GM12878 (cell line): ENCODE results near the gene TSC22D4. TPM values are rescaled to one million over a fixed set of nuclear protein-coding genes. Genes with fewer than 3 reads are reported as not detected.

ENCODE experiments used
- BCL11A ChIP-seq: IDR thresholded peaks from 2 replicates; pipeline ENCODE4 v1.6.1; 2011; ENCODE audit warnings: low read depth, low read length
- CHD2 ChIP-seq: IDR thresholded peaks from 2 replicates; pipeline ENCODE4 v1.6.1; 2011; ENCODE audit warnings: low read depth, low read length, improper control_type of control experiment, borderline replicate concordance
- EED ChIP-seq: sonication (generic); IDR thresholded peaks from 2 replicates; pipeline ENCODE4 v1.6.1; 2016; ENCODE audit warnings: antibody characterized with exemption, low read depth
- HDAC6 ChIP-seq: fragments of 200-600 bp; sonication (generic); IDR thresholded peaks from one replicate; pipeline ENCODE4 v1.8.0; 2017; ENCODE audit warnings: antibody characterized with exemption; ENCODE audit not compliant: unreplicated experiment
- MAX ChIP-seq: IDR thresholded peaks from 2 replicates; pipeline ENCODE4 v1.6.1; 2012; ENCODE audit warnings: low read depth, low read length, improper control_type of control experiment
- MYB ChIP-seq: fragments of 150-350 bp; IDR thresholded peaks from 2 replicates; pipeline ENCODE4 v1.6.1; 2014; ENCODE audit warnings: mild to moderate bottlenecking, low read depth, low read length, borderline replicate concordance
- NR2C2 ChIP-seq: IDR thresholded peaks from 2 replicates; pipeline ENCODE4 v1.6.1; 2011; ENCODE audit warnings: borderline replicate concordance, low read depth; ENCODE audit not compliant: control insufficient read depth, insufficient read length
- PBX3 ChIP-seq: IDR thresholded peaks from 2 replicates; pipeline ENCODE4 v1.6.1; 2011; ENCODE audit warnings: mild to moderate bottlenecking, low read depth, low read length, moderate library complexity; ENCODE audit not compliant: insufficient replicate concordance
- SKIL ChIP-seq: fragments of 450-650 bp; IDR thresholded peaks from 2 replicates; pipeline ENCODE4 v1.6.1; 2017; ENCODE audit warnings: mild to moderate bottlenecking, low read depth, inconsistent platforms; ENCODE audit not compliant: poor library complexity, severe bottlenecking
- SRF ChIP-seq, 2 experiments: IDR thresholded peaks; 2 replicates each; pipeline ENCODE4 v1.6.1; 2011; ENCODE audit warnings: low read depth in 2 of 2, low read length in 2 of 2, mild to moderate bottlenecking in 1 of 2, moderate library complexity in 1 of 2
- SUZ12 ChIP-seq: fragments of 200-600 bp; sonication (generic); IDR thresholded peaks from one replicate; pipeline ENCODE4 v1.6.1; 2018; ENCODE audit warnings: antibody characterized with exemption, mild to moderate bottlenecking; ENCODE audit not compliant: unreplicated experiment
- TCF3 ChIP-seq: IDR thresholded peaks from 2 replicates; pipeline ENCODE4 v1.6.1; 2012; ENCODE audit warnings: low read depth, mild to moderate bottlenecking, low read length, borderline replicate concordance; ENCODE audit not compliant: insufficient read depth
- YBX1 ChIP-seq: fragments of 450-650 bp; IDR thresholded peaks from 2 replicates; pipeline ENCODE4 v1.6.1; 2016; ENCODE audit warnings: antibody characterized with exemption
- polyA plus RNA-seq, 11 experiments: library from polyadenylated mRNA; depleted of rRNA in 4 of 11; unstranded in 6 of 11; stranded (reverse) in 5 of 11; fragments of >200 nt; fragmentation: Nextera tagmentation in 4 of 11; fragmentation: Illumina TruSeq in 1 of 11; extraction: Ambion mirVana in 4 of 11; extraction: Trizol in 1 of 11; gene quantifications; 1 replicate in 1 of 11; 2 replicates in 10 of 11; pipeline versions ENCODE4 v1.2.1 to v1.2.3, GENCODE V29; 2011 to 2016; ENCODE audit warnings: inconsistent platforms in 2 of 11, missing spikeins in 2 of 11, low read depth in 1 of 11
- total RNA-seq, 4 experiments: library from RNA; depleted of rRNA in 3 of 4; stranded (reverse); fragments of >200 nt in 3 of 4; fragmentation: Illumina TruSeq in 1 of 4; extraction: Trizol in 1 of 4; gene quantifications; 2 replicates each; pipeline versions ENCODE4 v1.2.1 to v1.2.3, GENCODE V29; 2013 to 2021

The TSC22D4 gene
- total and polyA plus RNA-seq, 10 of the 15 experiments (the other 5 are each of a cell fraction or from before 2014, with no cell fraction given), result 0.50 to 65.7 (median 24.4) TPM

GRCh38 chr7:100483090-100483721 lies 4.2 kb upstream of the TSC22D4 start (continued):
- TF ChIP-seq NR2C2, result peak; percentile 35
- no peak for TF ChIP-seq MAX
- TF ChIP-seq SUZ12, result no peak
- no peak for TF ChIP-seq PBX3
- no peak for TF ChIP-seq CHD2
- no peak for TF ChIP-seq HDAC6
- TF ChIP-seq YBX1, result no peak
- no peak for TF ChIP-seq EED
- no peak for TF ChIP-seq MYB
- no peak for TF ChIP-seq SKIL
- TF ChIP-seq BCL11A, result no peak
- TF ChIP-seq TCF3, result no peak
- TF ChIP-seq SRF (IDR thresholded peaks at IDR 0.05; ENCODE audit: low read depth in 2 of 2, low read length in 2 of 2), result no peak
